Activated B cell treated with CpG ODN at 0.5 μM for 24 hours (primary cell): ENCODE data around the gene JAZF1. TPM values are rescaled to one million over a fixed set of nuclear protein-coding genes. Genes with fewer than 3 reads are reported as not detected.

Source experiments
- ATAC-seq: fragments of 200-7000 bp; cut with Tn5 transposase; one replicate; pipeline ENCODE4 v1.10.0; 2021; ENCODE audit warnings: low read depth, mild to moderate bottlenecking, moderate library complexity
- CTCF ChIA-PET: fragments of 350-600 bp; sonication (Branson Sonifier 250); formaldehyde crosslinking; loops from one replicate; lab custom pipeline; 2021; ENCODE audit warnings: antibody characterized with exemption; lab: Charles Lee
- POLR2A ChIA-PET: fragments of 350-600 bp; sonication (Branson Sonifier 250); formaldehyde crosslinking; loops from one replicate; lab custom pipeline; 2021; ENCODE audit warnings: antibody characterized with exemption; lab: Charles Lee
- DNase-seq: peaks from one replicate; pipeline ENCODE4 v3.0.0; 2022
- H3K27ac Mint-ChIP-seq: one replicate; pipeline ENCODE4 v1.8.0; 2020; ENCODE audit warnings: mixed read lengths
- H3K27me3 Mint-ChIP-seq: one replicate; pipeline ENCODE4 v1.8.0; 2021; ENCODE audit warnings: mixed read lengths
- H3K36me3 Mint-ChIP-seq: one replicate; pipeline ENCODE4 v1.8.0; 2021; ENCODE audit warnings: low read depth, mixed read lengths
- H3K4me1 Mint-ChIP-seq: one replicate; pipeline ENCODE4 v1.8.0; 2021; ENCODE audit warnings: mixed read lengths
- H3K4me3 Mint-ChIP-seq: one replicate; pipeline ENCODE4 v1.8.0; 2020; ENCODE audit warnings: mild to moderate bottlenecking, mixed read lengths
- H3K9me3 Mint-ChIP-seq: one replicate; pipeline ENCODE4 v1.8.0; 2020; ENCODE audit warnings: mixed read lengths
- CTCF ChIP-seq: fragments of 200-600 bp; IDR thresholded peaks from one replicate; pipeline ENCODE4 v1.8.0; 2022; ENCODE audit warnings: antibody characterized with exemption, mild to moderate bottlenecking
- intact Hi-C: fragments of 100-400 bp; cut with micrococcal nuclease; formaldehyde crosslinking; loops from one replicate; pipeline ENCODE4 v1.15.1; 2024
- total RNA-seq: library from RNA; stranded (reverse); gene quantifications from 2 replicates; pipeline ENCODE4 v1.2.3, GENCODE V29; 2022

The JAZF1 gene
- total RNA-seq, 1 donor from 2014 or later, result 54.8 TPM

- Mint-ChIP-seq H3K27me3 (no peaks in the 10 kb centered on the region), H3K27ac (no peak overlapping the region), H3K4me1 (peaks cover 54% of the 10 kb centered on the region), H3K9me3 (no peaks in the 10 kb centered on the region), H3K4me3 (no peak overlapping the region), H3K36me3 (peaks cover 24% of the 10 kb centered on the region)
- CTCF ChIA-PET, result no interaction called here
- no peak for TF ChIP-seq CTCF
- ATAC-seq, result no peak
- POLR2A ChIA-PET, result no interaction called here
- intact Hi-C loops, result no loop called here
- DNase-seq, result no peak
These were observed 177.2 kb downstream of the JAZF1 start for GRCh38 chr7:28003408-28003807.

- Mint-ChIP-seq H3K4me3 (no peak overlapping the region), H3K4me1 (peaks cover 53% of the 10 kb centered on the region), H3K36me3 (peaks cover 24% of the 10 kb centered on the region), H3K27ac (no peak overlapping the region), H3K27me3 (no peaks in the 10 kb centered on the region), H3K9me3 (no peaks in the 10 kb centered on the region)
- TF ChIP-seq CTCF, result no peak
- CTCF ChIA-PET, result no interaction called here
- POLR2A ChIA-PET, result no interaction called here
- DNase-seq (no peak), ATAC-seq (no peak)
- intact Hi-C loops, result no loop called here
These were observed 178.0 kb downstream of the JAZF1 start for GRCh38 chr7:28002638-28003037.

GRCh38 chr7:28001896-28002295 lies 178.7 kb downstream of the JAZF1 start:
- Mint-ChIP-seq H3K4me3 (no peak overlapping the region), H3K36me3 (peaks cover 27% of the 10 kb centered on the region), H3K27me3 (no peaks in the 10 kb centered on the region), H3K4me1 (peaks cover 51% of the 10 kb centered on the region), H3K27ac (no peak overlapping the region), H3K9me3 (no peaks in the 10 kb centered on the region)
- intact Hi-C loops, result no loop called here
- CTCF ChIA-PET, result no interaction called here
- POLR2A ChIA-PET, result no interaction called here
- no peak for TF ChIP-seq CTCF
- ATAC-seq (no peak), DNase-seq (no peak)

- no peak for DNase-seq
- no peaks in the 10 kb centered on the region for H3K9me3 Mint-ChIP-seq
- H3K27me3 Mint-ChIP-seq, result no peaks in the 10 kb centered on the region
- ATAC-seq, result no peak
- no peak overlapping the region for H3K27ac Mint-ChIP-seq
- peaks cover 44% of the 10 kb centered on the region for H3K4me1 Mint-ChIP-seq
- H3K4me3 Mint-ChIP-seq, result no peak overlapping the region
- POLR2A ChIA-PET, result no interaction called here
- CTCF ChIA-PET, result interaction anchor here (1.0 kb wide), 1 partner anchor 20 kb away, joined by 5 read pairs; no protein-coding TSS in a partner anchor
- H3K36me3 Mint-ChIP-seq, result peaks cover 27% of the 10 kb centered on the region
- intact Hi-C loops, result no loop called here
- TF ChIP-seq CTCF, result no peak
These were observed 180.8 kb downstream of the JAZF1 start for GRCh38 chr7:27999829-28000228.

GRCh38 chr7:27998382-27998781 lies 182.2 kb downstream of the JAZF1 start:
- no peak overlapping the region for H3K27ac Mint-ChIP-seq
- intact Hi-C loops, result no loop called here
- H3K9me3 Mint-ChIP-seq, result no peaks in the 10 kb centered on the region
- TF ChIP-seq CTCF, result no peak
- H3K27me3 Mint-ChIP-seq, result no peaks in the 10 kb centered on the region
- ATAC-seq, result no peak
- no peak for DNase-seq
- POLR2A ChIA-PET, result no interaction called here
- no peak overlapping the region for H3K4me3 Mint-ChIP-seq
- H3K4me1 Mint-ChIP-seq, result peaks cover 47% of the 10 kb centered on the region
- H3K36me3 Mint-ChIP-seq, result peaks cover 29% of the 10 kb centered on the region
- CTCF ChIA-PET, result no interaction called here
